ENCODE results near the gene EPOP. TPM values are rescaled to one million over a fixed set of nuclear protein-coding genes. Genes with fewer than 3 reads are reported as not detected.

The EPOP gene
- total and polyA plus RNA-seq, 2 of the 13 experiments (the other 11 are each of a cell fraction or from before 2014, with no cell fraction given), result 14.7 to 37.8 TPM

- TF ChIP-seq USF2 (IDR thresholded peaks at IDR 0.05; ENCODE audit: low read depth, low read length) (no peak), USF2 (CRISPR knock-in tag; IDR thresholded peaks at IDR 0.05; ENCODE audit: borderline replicate concordance) (no peak), BCLAF1 (IDR thresholded peaks at IDR 0.05) (no peak), CENPX (CRISPR knock-in tag; IDR thresholded peaks at IDR 0.05) (no peak), GTF2F1 (IDR thresholded peaks at IDR 0.05; ENCODE audit: low read length) (no peak), ZBTB3 (CRISPR knock-in tag; IDR thresholded peaks at IDR 0.05; ENCODE audit: borderline replicate concordance, low read depth) (no peak), NR2F1 (CRISPR knock-in tag; IDR thresholded peaks at IDR 0.05) (no peak), TAF15 (IDR thresholded peaks at IDR 0.05; ENCODE audit: low read depth, low read length, poor library complexity, severe bottlenecking) (no peak), ZFP62 (CRISPR knock-in tag; IDR thresholded peaks at IDR 0.05) (no peak), ZNF574 (CRISPR knock-in tag; IDR thresholded peaks at IDR 0.05) (peak; percentile 84), EP300 (IDR thresholded peaks at IDR 0.05; ENCODE audit: low read depth in 2 of 2, low read length in 2 of 2) (no peak; a peak in 1 of 4 replicates), EP300 (CRISPR knock-in tag; IDR thresholded peaks at IDR 0.05; ENCODE audit: borderline replicate concordance) (peak; percentile 35; the same call in 1 of the 2 replicates), ZNF576 (CRISPR knock-in tag; IDR thresholded peaks at IDR 0.05) (0 out of 2 replicates have a peak, but pooled peaks have one; percentile 75), ZNF552 (CRISPR knock-in tag; IDR thresholded peaks at IDR 0.05; ENCODE audit: borderline replicate concordance) (no peak), HNF1B (CRISPR knock-in tag; IDR thresholded peaks at IDR 0.05) (peak; percentile 86), ZNF484 (CRISPR knock-in tag; IDR thresholded peaks at IDR 0.05; ENCODE audit: borderline replicate concordance, low read depth) (no peak), ARHGAP35 (CRISPR knock-in tag; IDR thresholded peaks at IDR 0.05; ENCODE audit: borderline replicate concordance) (peak; percentile 53; the same call in 1 of the 2 replicates)
Observed at GRCh38 chr17:38663125-38663751, 11.5 kb downstream of the EPOP start (continued).
